HFFc6 (cell line): Measurements from ENCODE around the gene AHNAK. TPM values are rescaled to one million over a fixed set of nuclear protein-coding genes. Genes with fewer than 3 reads are reported as not detected.
A peak's percentile ranks its signal among the peaks of the same experiment; 100 is the strongest.
"Not testable (repeated sequence)": the region's sequence is repeated elsewhere in the genome, so short reads cannot be mapped to it uniquely, and the experiment has no call there.

Source experiments
- DNase-seq: peaks from one replicate; pipeline ENCODE4 v3.0.0-alpha.2; 2018
- H3K27ac Mint-ChIP-seq: 2 replicates; pipeline ENCODE4 v1.8.0; 2020; ENCODE audit warnings: mild to moderate bottlenecking, mixed read lengths
- H3K27me3 Mint-ChIP-seq: 2 replicates; pipeline ENCODE4 v1.8.0; 2021; ENCODE audit warnings: mild to moderate bottlenecking, moderate library complexity, mixed read lengths; ENCODE audit not compliant: insufficient read depth
- H3K36me3 Mint-ChIP-seq: 2 replicates; pipeline ENCODE4 v1.8.0; 2021; ENCODE audit warnings: low read depth, mixed read lengths
- H3K4me1 Mint-ChIP-seq: 2 replicates; pipeline ENCODE4 v1.8.0; 2020; ENCODE audit warnings: low read depth, mixed read lengths
- H3K4me3 Mint-ChIP-seq: 2 replicates; pipeline ENCODE4 v1.8.0; 2020; ENCODE audit warnings: mild to moderate bottlenecking, moderate library complexity, mixed read lengths
- H3K9me3 Mint-ChIP-seq: 2 replicates; pipeline ENCODE4 v1.8.0; 2020; ENCODE audit warnings: mild to moderate bottlenecking, mixed read lengths
- CTCF ChIP-seq: fragments of 200-600 bp; sonication (generic); IDR thresholded peaks from 2 replicates; pipeline ENCODE4 v1.5.0; 2021; ENCODE audit warnings: antibody characterized with exemption, mild to moderate bottlenecking
- total RNA-seq, 6 experiments: library from RNA; stranded (reverse); fragmentation: NEBNext Ultra II Directional; extraction: Animal tissue kit (Norgen Biotek cat#: 25700); gene quantifications; 2 replicates in 1 of 6; 3 replicates in 5 of 6; pipeline ENCODE4 v1.2.3, GENCODE V29; 2021

Gene AHNAK
- total RNA-seq, 6 experiments from 2014 or later, result 426 to 589 (median 452) TPM

- H3K27ac Mint-ChIP-seq, result no peak overlapping the region; the same call in 1 of the 2 replicates
Measured at GRCh38 chr11:62569611-62570010, 23.0 kb upstream of the AHNAK start.

GRCh38 chr11:62567018-62567633 lies 20.5 kb upstream of the AHNAK start:
- TF ChIP-seq CTCF, result no peak

More at GRCh38 chr11:62569611-62570010, 23.0 kb upstream of the AHNAK start:
- Mint-ChIP-seq H3K4me3 (peak overlapping the region; percentile 34; the same call in 1 of the 2 replicates), H3K36me3 (peaks cover 44% of the 10 kb centered on the region), H3K4me1 (peaks cover 50% of the 10 kb centered on the region), H3K9me3 (no peaks in the 10 kb centered on the region), H3K27me3 (no peaks in the 10 kb centered on the region; the same call in 1 of the 2 replicates)
- no peak for TF ChIP-seq CTCF
- no peak for DNase-seq

GRCh38 chr11:62566247-62566646 lies 19.6 kb upstream of the AHNAK start:
- Mint-ChIP-seq H3K4me3 (no peak overlapping the region), H3K27me3 (no peaks in the 10 kb centered on the region; the same call in 1 of the 2 replicates), H3K9me3 (no peaks in the 10 kb centered on the region), H3K4me1 (peaks cover 43% of the 10 kb centered on the region), H3K27ac (0 out of 2 replicates have a peak overlapping the region, but pooled peaks have one; percentile 3), H3K36me3 (peaks cover 33% of the 10 kb centered on the region)
- DNase-seq, result no peak
- no peak for TF ChIP-seq CTCF

More at GRCh38 chr11:62567018-62567633, 20.5 kb upstream of the AHNAK start:
- DNase-seq, result no peak
- peak overlapping the region; percentile 71 for H3K27ac Mint-ChIP-seq
- no peaks in the 10 kb centered on the region; the same call in 1 of the 2 replicates for H3K27me3 Mint-ChIP-seq
- H3K36me3 Mint-ChIP-seq, result peaks cover 35% of the 10 kb centered on the region
- H3K4me1 Mint-ChIP-seq, result peaks cover 43% of the 10 kb centered on the region
- H3K9me3 Mint-ChIP-seq, result no peaks in the 10 kb centered on the region
- no peak overlapping the region for H3K4me3 Mint-ChIP-seq

GRCh38 chr11:62565100-62565802 lies 18.6 kb upstream of the AHNAK start:
- Mint-ChIP-seq H3K36me3 (peaks cover 25% of the 10 kb centered on the region), H3K27ac (peak overlapping the region; percentile 43), H3K27me3 (no peaks in the 10 kb centered on the region), H3K4me3 (no peak overlapping the region), H3K4me1 (peaks cover 43% of the 10 kb centered on the region), H3K9me3 (no peaks in the 10 kb centered on the region)
- no peak for TF ChIP-seq CTCF
- DNase-seq, result no peak

- H3K9me3 Mint-ChIP-seq, H3K27me3 Mint-ChIP-seq, DNase-seq: not testable (repeated sequence)
- H3K4me3 Mint-ChIP-seq, result peak overlapping the region; percentile 60
- H3K27ac Mint-ChIP-seq, result peak overlapping the region; percentile 77
- H3K4me1 Mint-ChIP-seq, result peaks cover 48% of the 10 kb centered on the region
- peaks cover 29% of the 10 kb centered on the region for H3K36me3 Mint-ChIP-seq
Measured at GRCh38 chr11:62561677-62562230, 15.1 kb upstream of the AHNAK start.
